Globus pallidus (tissue), 1 donor: ENCODE data around the gene SPATA21.
"Not testable (repeated sequence)": the region's sequence is repeated elsewhere in the genome, so short reads cannot be mapped to it uniquely, and the experiment has no call there.

Source experiments
- DNase-seq: peaks from one replicate; pipeline ENCODE4 v3.0.0-alpha.2; 2015; ENCODE audit warnings: low spot score

The SPATA21 gene, protein sequence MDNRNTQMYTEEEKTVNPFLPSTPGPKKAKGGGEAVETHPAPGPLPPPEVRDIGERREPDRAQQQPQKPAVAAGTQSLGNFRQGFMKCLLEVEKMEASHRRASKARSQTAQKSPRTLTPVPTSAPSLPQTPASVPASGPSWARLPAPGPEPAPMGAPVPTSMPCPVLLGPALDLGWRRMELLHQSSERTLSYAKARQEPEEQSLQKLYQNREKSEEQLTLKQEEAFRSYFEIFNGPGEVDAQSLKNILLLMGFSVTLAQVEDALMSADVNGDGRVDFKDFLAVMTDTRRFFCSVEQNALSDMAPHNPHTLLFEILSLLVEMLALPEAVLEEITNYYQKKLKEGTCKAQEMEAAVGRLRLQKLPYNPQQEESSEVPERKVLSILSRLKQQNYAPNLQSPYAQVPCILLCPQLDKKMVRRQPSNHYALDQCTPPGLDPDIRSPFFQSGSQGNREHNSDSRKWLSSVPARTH

DNA sequence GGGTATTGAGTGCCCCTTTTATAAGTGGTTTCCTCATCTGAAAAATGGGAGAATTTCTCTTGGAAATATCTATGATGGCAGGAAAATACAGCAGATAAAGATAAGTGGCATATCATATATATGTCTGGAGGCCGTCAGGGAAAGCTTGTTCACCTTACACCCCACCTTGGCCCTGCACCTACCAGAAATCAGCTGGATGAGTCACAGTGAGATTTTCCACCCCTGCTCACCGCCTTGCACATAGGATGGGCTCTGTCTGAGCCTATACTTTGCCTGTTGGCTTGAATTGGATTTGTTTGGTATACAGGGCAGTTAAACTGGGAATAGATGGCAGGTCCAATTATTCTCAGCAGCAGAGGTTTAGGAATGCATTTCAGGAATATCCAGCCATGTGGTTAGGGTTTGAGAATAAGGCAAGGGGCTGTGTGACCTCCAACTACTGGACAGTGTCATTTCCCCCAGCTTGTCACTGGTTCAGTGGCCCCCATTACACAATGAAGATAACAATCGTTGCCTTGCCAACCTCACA lies at the start of gene SPATA21:
TSS of gene SPATA21 (minus strand) at position 479 of the 529 bp plus-strand sequence. CDS start 6,053 bp downstream, outside the sequence.
- no peak for DNase-seq

DNA sequence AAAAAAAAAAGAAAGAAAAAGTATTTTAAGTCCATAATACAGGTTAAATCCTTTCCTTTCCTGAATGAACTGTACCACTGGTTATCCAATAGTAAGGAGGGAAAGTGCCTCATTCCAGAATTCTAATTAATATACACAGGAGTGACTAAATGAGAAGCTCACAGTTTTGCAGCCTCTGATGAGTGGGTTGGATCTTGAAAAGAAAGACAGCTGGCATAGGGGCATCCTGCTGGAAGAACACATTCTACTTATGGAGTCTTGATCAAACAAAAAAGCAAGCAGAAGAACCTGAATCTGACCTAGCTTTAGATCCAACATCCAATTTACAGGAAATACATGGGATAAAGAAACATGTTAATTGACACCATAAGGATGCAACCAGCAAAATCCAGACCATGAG lies 49.8 kb upstream of the SPATA21 start:
- DNase-seq, result not testable (repeated sequence)

DNA sequence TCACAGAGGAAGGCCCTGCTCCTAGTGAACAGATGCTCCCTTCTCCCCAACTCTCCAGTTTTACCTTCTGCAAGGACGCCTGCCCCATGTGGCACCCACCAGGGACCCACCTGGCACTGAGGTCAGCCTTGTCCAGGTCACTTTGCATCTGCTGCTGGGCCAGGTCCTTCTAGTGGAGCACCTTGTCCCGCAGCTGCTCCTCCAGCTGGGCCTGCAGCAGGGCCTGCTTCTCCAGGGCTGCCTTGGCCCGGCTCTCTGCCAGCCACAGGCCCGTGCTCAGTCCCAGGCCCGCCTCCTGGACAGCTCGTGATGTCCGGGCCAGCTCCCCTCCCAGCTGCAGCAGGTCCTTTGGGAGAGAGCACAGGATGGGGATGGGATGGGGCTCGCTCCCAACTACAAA lies 49.1 kb upstream of the SPATA21 start:
- not testable (repeated sequence) for DNase-seq

DNA sequence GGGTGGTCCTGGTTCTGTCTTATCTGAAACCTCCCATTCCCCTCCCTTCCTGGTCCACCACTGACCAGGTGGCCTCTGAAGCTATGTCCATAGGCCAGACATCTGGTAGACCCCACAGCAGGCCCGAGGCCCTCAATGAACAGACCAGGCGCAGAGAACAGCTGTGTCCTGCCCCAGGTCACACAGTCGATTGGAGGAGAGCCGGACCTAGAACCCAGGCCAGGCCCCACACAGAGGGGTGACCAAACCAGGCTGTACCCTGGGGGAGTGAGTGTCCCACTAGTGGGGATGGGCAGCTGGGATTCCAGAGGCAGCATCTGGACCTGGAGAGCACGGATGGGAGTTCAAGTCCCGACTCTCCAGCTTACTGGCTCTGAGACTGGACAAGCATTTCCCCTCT lies 47.7 kb upstream of the SPATA21 start:
- no peak for DNase-seq

DNA sequence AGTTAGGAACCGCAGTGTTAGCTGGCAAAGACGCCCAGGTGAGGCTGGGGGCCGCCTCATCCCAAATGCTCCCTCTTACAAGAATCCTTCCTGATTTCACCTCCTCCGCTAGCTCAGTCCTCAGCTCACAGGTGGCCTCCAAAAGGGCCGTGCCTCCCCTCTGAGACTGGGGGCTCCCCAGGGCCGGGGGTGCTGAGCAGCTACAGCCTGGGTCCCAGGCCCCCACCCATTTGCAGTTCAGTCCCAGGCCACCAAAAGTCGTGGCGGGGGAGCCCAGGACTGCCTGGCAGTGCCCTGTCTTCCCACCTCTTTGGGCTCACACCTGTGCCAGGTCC lies 47.2 kb upstream of the SPATA21 start:
- DNase-seq, result no peak

DNA sequence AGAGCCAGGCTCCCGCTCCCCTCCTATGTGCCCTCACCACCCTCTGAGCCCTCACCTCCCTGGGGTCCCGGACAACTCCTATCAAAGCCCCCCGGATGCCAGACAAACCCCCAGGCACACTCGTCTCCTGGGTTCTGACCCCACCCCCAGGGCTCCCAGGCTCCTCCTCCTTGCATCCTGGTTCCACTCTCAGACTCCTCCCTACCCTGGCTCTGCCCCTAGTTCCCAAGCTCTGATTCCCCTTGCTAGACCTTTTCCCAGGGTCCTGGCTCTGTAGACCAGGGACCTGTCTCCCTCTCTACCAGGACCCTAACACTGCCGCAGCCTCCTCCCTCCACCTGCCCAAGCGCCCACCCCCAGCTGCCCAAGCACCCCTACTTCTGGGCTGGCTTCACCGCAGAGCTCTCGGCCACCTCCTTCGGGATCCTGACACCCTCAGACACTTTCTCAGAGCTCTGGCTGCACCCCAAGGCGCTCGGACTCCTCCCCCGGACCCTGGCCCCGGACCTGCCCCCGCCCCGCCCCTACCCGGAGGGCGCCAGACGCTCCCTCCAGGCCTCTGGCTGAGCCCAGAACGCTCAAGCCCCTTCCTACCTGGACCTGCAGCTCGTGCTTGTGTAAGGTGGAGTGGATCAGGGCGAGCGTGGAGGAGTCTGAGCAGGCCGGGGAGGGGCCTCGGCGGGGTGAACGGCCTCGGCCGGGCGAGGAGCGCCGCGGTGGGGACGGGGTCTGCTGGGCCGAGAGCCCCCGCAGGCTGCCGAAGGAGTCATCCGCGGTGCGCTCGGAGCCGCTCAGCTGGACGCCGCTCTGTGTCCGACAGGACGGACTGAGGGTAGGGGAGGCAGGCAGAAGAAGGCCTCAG lies 46.6 kb upstream of the SPATA21 start:
- not testable (repeated sequence) for DNase-seq

DNA sequence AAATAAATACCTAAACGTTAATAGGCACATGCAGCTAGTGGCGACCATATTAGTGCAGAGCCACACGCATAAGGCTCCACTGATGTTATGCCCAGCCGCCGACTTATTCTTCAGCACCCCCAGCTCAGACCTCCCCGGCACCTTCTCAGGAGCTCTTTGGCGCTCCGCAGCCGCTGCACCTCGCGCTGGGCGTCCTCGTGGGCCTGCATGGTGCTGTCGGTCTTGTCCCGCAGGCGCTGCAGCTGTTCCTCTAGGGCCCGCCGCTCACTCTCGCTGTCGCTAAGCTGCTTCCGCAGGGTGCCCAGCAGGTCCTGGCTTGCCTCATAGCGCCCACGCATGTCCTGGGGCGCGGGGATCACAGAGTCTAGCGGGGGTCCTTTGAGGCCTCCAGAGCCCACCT lies 45.9 kb upstream of the SPATA21 start:
- DNase-seq, result not testable (repeated sequence)

DNA sequence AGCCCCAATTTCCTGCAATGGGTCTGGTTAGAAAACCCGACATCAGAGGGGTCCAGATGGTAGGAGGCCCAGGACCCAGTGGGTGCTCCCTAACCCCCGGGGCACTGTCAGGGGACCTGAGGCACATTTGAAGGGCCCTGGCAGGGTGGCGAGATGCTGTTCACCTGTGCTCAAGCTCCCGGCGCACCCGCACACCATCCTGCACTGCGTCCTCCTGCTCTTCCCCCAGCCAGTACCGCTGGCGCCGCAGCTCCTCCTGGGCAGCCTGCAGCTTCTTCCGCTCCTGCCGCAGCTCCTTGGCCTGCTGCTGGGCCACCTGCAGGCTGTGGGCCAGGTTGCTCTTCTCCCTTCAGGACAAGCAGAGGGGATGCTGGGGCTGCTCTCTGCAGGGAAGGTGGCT lies 40.9 kb upstream of the SPATA21 start:
- no peak for DNase-seq

DNA sequence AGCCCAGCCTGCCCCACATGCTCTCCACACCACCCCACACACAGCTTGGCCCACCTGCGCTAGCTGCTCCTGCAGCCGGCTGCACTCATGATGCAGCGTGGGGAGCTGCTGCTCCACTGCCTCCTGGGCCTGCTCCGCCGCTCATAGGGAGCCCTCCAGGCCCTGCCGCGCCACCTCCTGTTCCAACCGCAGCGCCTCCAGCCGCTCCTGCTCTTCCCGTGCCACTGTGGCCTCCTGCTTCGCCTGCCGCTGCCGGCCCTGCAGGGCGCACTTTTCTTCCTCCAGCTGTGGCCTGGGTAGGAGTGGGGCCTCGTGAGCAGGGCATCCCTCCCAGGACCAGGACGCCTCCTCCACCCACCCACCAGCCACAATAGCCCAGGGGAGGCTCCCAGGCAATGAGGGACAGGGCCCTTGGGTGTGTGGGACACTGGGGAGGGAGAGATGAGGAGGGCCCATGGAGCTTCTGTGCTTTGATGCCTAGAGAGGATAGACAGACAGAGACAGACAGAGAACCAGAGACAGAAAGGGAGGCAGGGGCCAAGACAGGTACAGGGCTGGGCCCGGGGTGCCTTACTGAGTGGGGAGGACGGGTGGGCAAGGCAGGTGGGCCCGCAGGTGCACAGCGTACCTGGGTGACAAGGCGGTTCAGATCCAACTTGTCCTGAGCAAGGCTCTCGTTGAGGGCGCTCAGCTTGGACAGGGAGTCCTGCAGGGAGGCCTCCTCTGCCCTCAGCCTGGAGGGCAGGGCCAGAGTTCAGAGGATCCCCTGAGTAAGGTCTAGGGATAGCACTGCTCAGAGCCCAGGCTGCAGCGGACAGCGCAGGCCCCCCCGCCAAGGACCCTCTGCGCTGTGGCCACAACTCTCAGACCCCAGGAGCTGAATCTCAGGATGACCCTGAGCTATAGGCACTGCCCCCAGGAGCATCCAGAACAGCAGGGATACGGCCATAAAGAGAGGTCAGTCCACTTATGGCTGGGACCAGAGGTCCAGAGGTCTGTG lies 38.8 kb upstream of the SPATA21 start:
- not testable (repeated sequence) for DNase-seq

DNA sequence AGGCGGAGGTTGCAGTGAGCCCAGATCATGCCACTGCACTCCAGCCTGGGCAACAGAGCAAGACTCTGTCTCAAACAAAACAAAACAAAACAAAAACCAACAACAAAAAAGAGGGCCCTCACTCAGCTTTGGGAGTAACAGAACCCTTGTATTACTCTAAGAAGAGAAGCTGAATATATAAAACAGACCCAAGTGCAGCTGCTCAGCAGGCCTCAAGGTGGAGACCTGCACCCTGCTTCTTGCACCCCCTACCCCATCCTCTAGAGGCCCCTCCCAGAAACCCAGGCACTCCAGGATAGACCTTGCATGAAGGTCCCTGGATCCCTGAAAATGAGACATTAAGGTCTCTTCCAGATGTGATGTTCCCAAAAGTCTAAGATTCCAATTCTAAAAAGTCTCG lies 37.7 kb upstream of the SPATA21 start:
- DNase-seq, result not testable (repeated sequence)

DNA sequence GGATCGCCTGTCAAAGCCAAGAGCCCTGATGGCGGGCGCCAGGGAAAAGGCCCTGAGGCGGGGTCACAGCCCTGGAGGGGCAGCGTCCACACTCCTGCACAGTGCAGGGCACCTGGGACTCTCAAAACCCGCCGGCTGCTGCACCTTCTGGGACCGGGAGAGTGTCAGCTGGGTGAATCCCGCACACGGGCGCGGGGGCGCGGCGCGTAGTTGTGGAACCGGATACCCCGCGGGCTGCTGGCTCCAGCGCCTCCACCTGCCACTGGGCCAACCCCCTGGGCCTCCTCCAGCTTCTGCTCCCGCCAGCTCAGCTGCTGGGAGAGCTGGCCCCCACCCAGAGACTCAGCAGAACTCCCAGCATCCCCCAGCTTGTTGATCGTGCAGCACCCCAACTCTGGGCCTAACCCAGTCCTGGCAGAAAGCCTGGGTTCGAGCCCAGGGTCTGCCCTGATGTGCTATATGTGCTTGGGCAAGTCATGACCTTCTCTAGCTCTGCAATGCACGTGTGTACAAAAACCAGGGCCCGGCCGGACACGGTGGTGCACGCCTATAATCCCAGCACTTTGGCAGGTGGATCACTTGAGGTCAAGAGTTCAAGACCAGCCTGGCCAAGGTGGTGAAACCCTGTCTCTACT lies 37.1 kb upstream of the SPATA21 start:
- no peak for DNase-seq

DNA sequence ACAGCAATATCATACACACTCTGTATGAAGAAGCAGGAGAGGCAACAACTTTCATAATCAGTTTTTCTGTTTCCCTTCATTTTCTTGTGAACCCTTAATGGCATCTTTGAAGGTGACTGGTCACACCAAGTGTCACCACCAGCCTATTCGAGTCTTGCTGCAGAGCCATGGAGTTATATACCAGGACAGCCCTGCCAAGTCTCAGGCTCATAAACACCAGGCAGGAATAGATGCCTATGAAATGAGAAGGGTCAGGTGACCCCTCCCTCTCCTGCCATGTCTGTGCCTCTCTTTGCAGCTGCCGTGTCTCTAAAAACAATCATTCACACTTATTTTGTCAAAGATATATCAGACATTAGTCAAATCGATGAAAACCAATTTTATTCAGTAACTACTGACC lies 31.3 kb upstream of the SPATA21 start:
- DNase-seq, result no peak

DNA sequence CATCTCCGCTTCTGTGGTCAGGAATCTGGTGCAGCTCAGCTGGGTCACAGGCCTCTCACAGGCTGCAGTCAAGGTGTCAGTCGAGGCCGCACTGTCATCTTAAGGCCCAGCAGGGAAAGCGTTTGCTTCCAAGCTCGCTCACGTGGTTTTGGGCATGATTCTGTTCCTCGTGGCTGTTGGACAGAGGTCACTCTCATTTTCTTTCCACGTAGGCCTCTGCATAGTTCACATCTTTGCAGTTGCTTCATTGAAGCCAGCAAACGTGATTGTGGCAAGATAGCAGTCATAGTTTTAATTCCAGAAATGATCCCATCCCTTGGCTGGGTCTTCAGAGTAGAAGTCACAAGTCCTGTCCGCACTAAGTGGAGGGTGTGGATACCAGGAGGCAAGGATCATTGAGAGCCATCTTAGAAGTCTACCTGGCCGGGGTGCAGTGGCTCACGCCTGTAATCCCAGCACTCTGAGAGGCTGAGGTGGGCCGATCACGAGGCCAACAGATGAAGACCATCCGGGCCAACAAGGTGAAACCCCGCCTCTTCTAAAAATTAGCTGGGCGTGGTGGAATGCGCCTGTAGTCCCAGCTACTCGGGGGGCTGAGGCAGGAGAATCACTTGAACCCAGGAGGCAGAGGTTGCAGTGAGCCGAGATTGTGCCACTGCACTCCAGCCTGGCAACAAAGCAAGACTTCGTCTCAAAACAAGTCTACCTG lies 27.8 kb upstream of the SPATA21 start:
- DNase-seq, result no peak

DNA sequence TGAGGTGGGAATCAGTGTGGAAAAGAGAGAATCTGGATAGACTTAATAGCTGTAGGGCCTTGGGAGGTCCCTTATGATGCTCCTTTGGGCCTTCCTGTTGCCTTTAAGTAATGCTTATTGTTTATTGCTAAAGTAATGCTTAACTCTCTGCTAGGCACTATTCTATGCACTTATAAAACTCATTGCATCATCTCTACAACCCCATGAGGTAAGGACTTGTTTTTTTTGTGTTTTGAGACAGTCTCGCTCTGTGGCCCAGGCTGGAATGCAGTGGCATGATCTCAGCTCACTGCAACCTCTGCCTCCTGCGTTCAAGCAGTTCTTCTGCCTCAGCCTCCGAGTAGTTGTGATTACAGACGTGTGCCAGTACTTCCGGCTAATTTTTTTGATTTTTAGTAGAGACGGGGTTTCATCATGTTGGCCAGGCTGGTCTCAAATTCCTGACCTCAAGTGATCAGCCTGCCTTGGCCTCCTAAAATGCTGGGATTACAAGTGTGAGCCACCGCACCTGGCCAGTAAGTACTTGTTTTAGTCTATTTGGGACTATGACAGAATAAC lies 25.6 kb upstream of the SPATA21 start:
- no peak for DNase-seq

DNA sequence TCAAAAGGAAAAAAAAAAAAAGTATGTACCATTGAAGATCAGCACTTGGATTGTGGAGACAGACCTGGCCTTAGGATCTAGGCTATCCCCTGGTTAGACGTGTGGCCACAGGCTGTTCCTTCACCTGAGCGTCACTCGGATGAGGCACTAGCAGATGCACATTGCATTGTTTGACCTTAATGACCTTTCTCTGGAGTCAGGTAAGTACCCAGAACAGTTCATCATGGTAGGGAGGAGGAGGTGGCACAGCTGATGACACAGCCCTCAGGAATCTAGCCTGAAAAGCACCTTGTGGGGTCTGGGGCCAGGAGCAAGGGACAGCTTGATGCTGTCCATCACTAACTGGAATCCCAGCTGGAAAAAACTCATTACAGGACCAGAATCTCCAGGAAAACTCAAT lies 24.5 kb upstream of the SPATA21 start:
- no peak for DNase-seq

DNA sequence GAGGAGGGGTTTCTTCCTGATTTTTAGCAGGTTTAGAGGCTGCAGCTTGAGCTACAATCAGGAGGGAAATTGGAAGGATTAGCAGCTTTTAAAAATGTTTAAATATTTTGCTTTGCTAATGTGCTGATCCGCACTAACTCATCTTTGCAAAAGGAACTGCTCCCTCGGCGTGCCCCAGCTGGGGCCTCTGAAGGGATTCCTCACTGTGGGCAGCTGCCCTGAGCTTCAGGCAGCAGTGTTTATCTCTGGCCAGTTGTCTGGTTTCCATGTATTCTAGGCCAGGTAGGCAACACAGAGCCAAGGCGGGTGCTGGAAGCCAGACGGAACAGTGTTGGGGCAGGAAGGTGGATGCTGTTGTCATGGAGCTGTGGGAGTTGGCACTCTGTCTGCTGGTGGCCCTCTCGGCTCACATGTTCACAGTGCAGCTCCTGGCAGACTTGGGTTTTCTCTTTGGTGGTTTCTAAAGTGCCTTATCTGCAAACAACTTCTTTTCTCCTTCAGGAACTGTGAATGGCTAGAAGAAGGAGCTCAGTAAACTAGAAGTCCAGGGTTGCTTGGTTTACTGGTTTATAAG lies 22.2 kb upstream of the SPATA21 start:
- DNase-seq, result peak; percentile 33

DNA sequence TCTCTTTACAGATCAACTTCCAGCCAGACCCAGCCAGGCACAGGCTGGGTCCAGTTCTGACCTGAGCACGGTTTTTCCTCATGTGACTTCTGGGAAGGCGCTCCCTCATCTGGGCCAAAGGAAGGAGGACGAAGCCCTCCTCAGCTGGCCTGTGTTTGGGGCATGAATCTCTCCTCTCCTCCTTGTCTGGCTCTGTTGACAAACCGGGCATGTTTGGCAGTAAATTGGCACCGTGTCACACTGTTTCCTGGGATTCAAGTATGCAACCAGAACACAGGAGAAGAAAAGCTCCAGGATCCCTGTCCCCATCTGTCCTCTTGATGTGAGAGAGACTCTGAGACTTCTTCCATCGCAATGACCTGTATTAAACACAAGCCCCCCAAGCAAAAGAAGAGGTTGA lies 21.6 kb upstream of the SPATA21 start:
- peak; percentile 29 for DNase-seq

DNA sequence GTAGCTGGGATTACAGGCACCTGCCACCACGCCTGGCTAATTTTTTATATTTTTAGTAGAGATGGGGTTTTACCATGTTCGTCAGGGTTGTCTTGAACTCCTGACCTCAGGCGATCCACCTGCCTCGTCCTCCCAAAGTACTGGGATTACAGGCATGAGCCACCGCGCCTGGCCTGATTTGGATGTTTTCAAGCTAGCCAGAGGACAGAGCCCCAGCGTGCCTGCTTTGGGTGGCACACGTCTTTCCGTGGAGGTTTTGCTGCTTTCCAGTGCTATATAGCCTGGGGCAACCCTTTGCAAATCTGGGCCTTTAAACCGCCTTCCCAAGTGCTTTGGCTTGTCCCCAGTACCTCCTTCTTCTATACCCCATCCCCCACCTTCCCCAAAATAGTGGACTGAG lies 18.9 kb upstream of the SPATA21 start:
- DNase-seq, result not testable (repeated sequence)

DNA sequence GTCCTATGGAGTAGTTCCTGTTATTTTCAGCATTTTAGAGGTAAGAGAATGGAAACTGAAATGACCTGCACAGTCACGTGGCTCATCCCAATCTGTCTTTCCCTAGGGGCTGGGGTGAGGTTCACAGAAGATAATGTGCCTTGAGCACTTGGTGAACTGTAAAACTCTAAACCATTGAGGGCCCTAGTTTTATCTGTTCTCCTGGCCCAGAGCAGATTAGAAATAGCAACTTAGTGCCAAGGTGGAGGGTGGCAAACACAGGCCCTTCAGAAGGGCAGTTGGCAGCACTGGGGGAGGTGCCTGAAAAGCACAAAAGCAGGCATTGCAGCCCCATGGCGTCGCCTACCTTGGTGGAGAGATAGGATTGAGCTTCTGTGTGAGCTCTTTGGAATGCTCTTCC lies 17.7 kb upstream of the SPATA21 start:
- not testable (repeated sequence) for DNase-seq
